HG02943 (cell line): ENCODE measurements around the gene NEAT1.

Experiments used
- ATAC-seq: cut with Tn5 transposase; IDR thresholded peaks from one replicate; pipeline ENCODE4 v1.9.1; 2021; ENCODE audit warnings: mild to moderate bottlenecking, low read depth, moderate library complexity; ENCODE audit not compliant: unreplicated experiment

The NEAT1 gene

DNA sequence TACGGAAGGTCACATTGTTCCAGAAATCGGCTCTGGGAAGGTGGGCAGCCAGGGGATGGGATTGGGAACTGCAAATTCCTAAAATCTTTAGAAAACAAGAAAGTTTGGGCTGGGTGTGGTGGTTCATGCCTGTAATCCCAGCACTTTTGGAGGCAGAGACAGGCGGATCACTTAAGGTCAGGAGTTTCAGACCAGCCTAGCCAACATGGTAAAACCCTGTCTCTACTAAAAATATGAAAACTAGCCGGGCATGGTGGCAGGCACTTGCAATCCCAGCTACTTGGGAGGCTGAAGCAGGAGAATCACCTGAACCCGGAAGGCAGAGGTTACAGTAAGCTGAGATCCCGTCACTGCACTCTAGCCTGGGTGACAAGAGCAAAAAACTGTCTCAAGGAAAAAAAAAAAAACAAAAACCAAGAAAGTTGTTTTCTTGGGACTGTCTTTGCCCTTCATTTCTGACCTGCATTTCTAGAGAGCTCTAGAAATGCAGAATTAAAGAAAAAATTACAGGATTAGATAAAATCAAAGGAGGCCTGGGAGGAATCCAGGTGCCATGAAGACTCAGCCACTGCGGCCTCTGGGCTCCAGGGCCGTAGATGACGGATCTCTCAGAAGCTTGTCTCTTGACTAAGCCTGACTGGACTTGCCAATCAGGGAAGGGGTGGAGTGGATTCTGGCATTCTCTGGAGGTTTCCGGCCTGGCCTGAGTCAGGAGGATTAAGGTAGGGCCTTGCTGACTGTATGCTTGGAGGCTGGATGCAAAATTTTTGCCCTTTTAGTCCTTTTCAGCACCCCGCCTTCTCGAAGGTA is 71.0 kb downstream of the NEAT1 start:
- no peak for ATAC-seq
